Spleen (tissue), 11 donors: ENCODE data around the gene TBC1D22A. TPM values are rescaled to one million over a fixed set of nuclear protein-coding genes. Genes with fewer than 3 reads are reported as not detected.

Experiments used
- DNase-seq: peaks from one replicate; pipeline ENCODE4 v3.0.0-alpha.2; 2020
- H3K27ac ChIP-seq, 8 donors: fragments of 200-600 bp; sonication (generic) in 7 of 8; 1 replicate in 4 of 8; 2 replicates in 4 of 8; pipeline versions ENCODE4 v1.5.0 to v1.8.0; 2016 to 2021; ENCODE audit warnings: inconsistent platforms in 4 of 8, mild to moderate bottlenecking in 4 of 8, moderate library complexity in 1 of 8
- H3K27me3 ChIP-seq, 7 donors: fragments of 200-600 bp; sonication (generic) in 6 of 7; replicated peaks in 1 of 7; 1 replicate in 4 of 7; 2 replicates in 3 of 7; pipeline versions ENCODE4 v1.5.0 to v1.8.0; 2016 to 2021; ENCODE audit warnings: inconsistent platforms in 3 of 7, mild to moderate bottlenecking in 1 of 7
- H3K36me3 ChIP-seq, 6 donors: fragments of 200-600 bp; sonication (generic) in 5 of 6; 1 replicate in 4 of 6; 2 replicates in 2 of 6; pipeline versions ENCODE4 v1.5.0 to v1.8.0; 2016 to 2021; ENCODE audit warnings: inconsistent platforms in 2 of 6
- H3K4me1 ChIP-seq, 6 donors: fragments of 200-600 bp; sonication (generic) in 5 of 6; 1 replicate in 3 of 6; 2 replicates in 3 of 6; pipeline versions ENCODE4 v1.5.0 to v1.8.0; 2016 to 2021; ENCODE audit warnings: inconsistent platforms in 3 of 6
- H3K4me3 ChIP-seq, 8 donors: fragments of 200-600 bp; sonication (generic) in 7 of 8; 1 replicate in 4 of 8; 2 replicates in 4 of 8; pipeline versions ENCODE4 v1.5.0 to v1.8.0; 2016 to 2021; ENCODE audit warnings: inconsistent platforms in 4 of 8, mild to moderate bottlenecking in 4 of 8, moderate library complexity in 2 of 8
- H3K9me3 ChIP-seq, 8 donors: fragments of 200-600 bp; sonication (generic) in 7 of 8; 1 replicate in 4 of 8; 2 replicates in 4 of 8; pipeline versions ENCODE4 v1.5.0 to v1.8.0; 2016 to 2021; ENCODE audit warnings: inconsistent platforms in 4 of 8
- POLR2A ChIP-seq, 3 donors: fragments of 450-650 bp; IDR thresholded peaks; one replicate each; pipeline ENCODE4 v1.5.1; 2017; ENCODE audit warnings: antibody characterized with exemption in 3 of 3, mild to moderate bottlenecking in 1 of 3
- POLR2AphosphoS5 ChIP-seq, 3 donors: sonication (generic); formaldehyde crosslinking; IDR thresholded peaks; one replicate each; pipeline ENCODE4 v1.5.1; 2017; ENCODE audit warnings: antibody characterized with exemption in 3 of 3
- WGBS, 5 donors: extraction: QIAGEN DNeasy Blood & Tissue Kit in 3 of 5; methylation state at CpG; one replicate each; pipeline versions ENCODE4 v1.1.5 to v1.1.7; 2013 to 2018; 5-methylcytosine and 5-hydroxymethylcytosine counted together
- intact Hi-C: fragments of 100-400 bp; cut with DNase I; formaldehyde crosslinking; loops from one replicate; pipeline ENCODE4 v1.15.0; 2023; ENCODE audit warnings: low total_unique reads
- polyA plus RNA-seq, 3 donors: library from polyadenylated mRNA; stranded (reverse); fragments of 200-250 nt; gene quantifications; one replicate each; pipeline ENCODE4 v1.2.1, GENCODE V29; 2013
- total RNA-seq, 7 donors: library from RNA; depleted of rRNA in 3 of 7; stranded (reverse); fragments of >200 nt in 3 of 7; fragmentation: NEBNext Ultra II Directional in 4 of 7; extraction: Animal tissue kit (Norgen Biotek cat#: 25700) in 4 of 7; gene quantifications; one replicate each; pipeline versions ENCODE4 v1.1.0 to v1.2.1, GENCODE V29; 2016 to 2021
- TF ChIP-seq, protein P1 (sequence below), 11 experiments: fragments of 200-600 bp in 7 of 11; fragments of 450-650 bp in 4 of 11; sonication (generic) in 4 of 11; IDR thresholded peaks in 8 of 11; conservative IDR thresholded peaks in 3 of 11; 1 replicate in 7 of 11; 2 replicates in 4 of 11; pipeline versions ENCODE4 v1.4.0 to v1.8.0; 2016 to 2021; ENCODE audit warnings: antibody characterized with exemption in 11 of 11, inconsistent platforms in 4 of 11, mild to moderate bottlenecking in 1 of 11
- donor health status: healthy with polysubstance abuse.
- donor health status: DM: no; HTN: no; CAD: no; lungs with moderate emphysema.
- donor health status: DM: no; HTN: no; CAD: no.
- donor health status: Bipolar disorder and iron deficiency.
- donor health status: healthy.
- donor health status: DM: no; HTN: no; CAD: no.
- donor health status: DM: yes; HTN: yes; CAD: no.

Gene TBC1D22A
- total and polyA plus RNA-seq, 10 donors: 17.2 to 66.9 (median 49.6) TPM

- DNase-seq: no peak
- intact Hi-C loops: no loop called here
- H3K27ac ChIP-seq: peak overlapping the region in 2 of 8 donors; percentile 19 to 54
Measured at GRCh38 chr22:46798041-46798365, 35.6 kb downstream of the TBC1D22A start.

GRCh38 chr22:46798366-46799350 is 36.2 kb downstream of the TBC1D22A start:
- Histone ChIP-seq H3K27ac (peak overlapping the region in 2 of 8 donors; percentile 19 to 54), H3K36me3 (peaks cover 2 to 94% (median 74%) of the 10 kb centered on the region in 6 donors), H3K4me1 (peaks cover 12 to 74% (median 29%) of the 10 kb centered on the region in 6 donors), H3K4me3 (no peak overlapping the region), H3K27me3 (no peaks in the 10 kb centered on the region), H3K9me3 (no peaks in the 10 kb centered on the region)
- TF ChIP-seq POLR2AphosphoS5 (IDR thresholded peaks at IDR 0.05) (peak; percentile 58 to 84 (median 73)), POLR2A (IDR thresholded peaks at IDR 0.05) (no peak)
- TF ChIP-seq, protein P1, sequence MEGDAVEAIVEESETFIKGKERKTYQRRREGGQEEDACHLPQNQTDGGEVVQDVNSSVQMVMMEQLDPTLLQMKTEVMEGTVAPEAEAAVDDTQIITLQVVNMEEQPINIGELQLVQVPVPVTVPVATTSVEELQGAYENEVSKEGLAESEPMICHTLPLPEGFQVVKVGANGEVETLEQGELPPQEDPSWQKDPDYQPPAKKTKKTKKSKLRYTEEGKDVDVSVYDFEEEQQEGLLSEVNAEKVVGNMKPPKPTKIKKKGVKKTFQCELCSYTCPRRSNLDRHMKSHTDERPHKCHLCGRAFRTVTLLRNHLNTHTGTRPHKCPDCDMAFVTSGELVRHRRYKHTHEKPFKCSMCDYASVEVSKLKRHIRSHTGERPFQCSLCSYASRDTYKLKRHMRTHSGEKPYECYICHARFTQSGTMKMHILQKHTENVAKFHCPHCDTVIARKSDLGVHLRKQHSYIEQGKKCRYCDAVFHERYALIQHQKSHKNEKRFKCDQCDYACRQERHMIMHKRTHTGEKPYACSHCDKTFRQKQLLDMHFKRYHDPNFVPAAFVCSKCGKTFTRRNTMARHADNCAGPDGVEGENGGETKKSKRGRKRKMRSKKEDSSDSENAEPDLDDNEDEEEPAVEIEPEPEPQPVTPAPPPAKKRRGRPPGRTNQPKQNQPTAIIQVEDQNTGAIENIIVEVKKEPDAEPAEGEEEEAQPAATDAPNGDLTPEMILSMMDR (IDR thresholded peaks at IDR 0.05 in 8 of 11, conservative IDR thresholded peaks at IDR 0.05 in 3 of 11): peak; percentile 84 to 96 (median 90)
- DNase-seq: peak; percentile 93
- intact Hi-C loops: no loop called here
- 48 to 64% (median 55%) methylated on average over 19 to 27 of the region's 27 CpGs for WGBS, 5 donors

More at GRCh38 chr22:46798041-46798365, 35.6 kb downstream of the TBC1D22A start:
- no peak overlapping the region for H3K4me3 ChIP-seq
- H3K27me3 ChIP-seq: no peaks in the 10 kb centered on the region
- H3K36me3 ChIP-seq: peaks cover 4 to 100% (median 81%) of the 10 kb centered on the region in 6 donors
- TF ChIP-seq POLR2AphosphoS5 (IDR thresholded peaks at IDR 0.05): no peak
- TF ChIP-seq, protein P1 (IDR thresholded peaks at IDR 0.05 in 8 of 11, conservative IDR thresholded peaks at IDR 0.05 in 3 of 11): no peak
- no peak for TF ChIP-seq POLR2A (IDR thresholded peaks at IDR 0.05)
- H3K9me3 ChIP-seq: no peaks in the 10 kb centered on the region
- H3K4me1 ChIP-seq: peaks cover 10 to 74% (median 29%) of the 10 kb centered on the region in 6 donors
- WGBS, 5 donors: 89 to 99% (median 93%) methylated on average over 4 to 5 of the region's 5 CpGs

DNA sequence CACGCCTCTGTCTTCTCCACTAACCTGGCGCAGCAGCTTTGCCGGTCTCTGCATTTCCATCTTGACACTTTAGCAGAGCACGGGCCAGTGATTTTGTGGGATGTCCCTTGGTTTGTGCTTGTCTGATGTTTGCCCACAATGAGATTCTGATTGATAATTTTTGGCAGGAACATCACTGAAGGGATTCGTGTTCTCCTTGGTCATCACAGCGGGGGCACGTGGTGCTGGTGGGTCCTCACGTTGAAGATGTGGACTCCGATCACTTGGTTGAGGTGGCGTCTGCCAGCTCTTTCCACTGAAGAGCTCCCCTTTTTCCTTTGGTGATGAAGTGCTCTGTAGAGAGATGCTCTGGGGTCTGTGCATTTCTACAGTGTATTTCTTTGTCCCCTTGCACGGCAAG is 37.2 kb downstream of the TBC1D22A start:
- intact Hi-C loops: loop anchor here (5.0 kb wide), 1 partner anchor 1693 kb away; no protein-coding TSS in a partner anchor
- DNase-seq: no peak
- H3K27me3 ChIP-seq: no peaks in the 10 kb centered on the region
- no peak overlapping the region for H3K4me3 ChIP-seq
- H3K9me3 ChIP-seq: no peaks in the 10 kb centered on the region
- peaks cover 13 to 72% (median 31%) of the 10 kb centered on the region in 6 donors for H3K4me1 ChIP-seq
- TF ChIP-seq POLR2AphosphoS5 (IDR thresholded peaks at IDR 0.05) (no peak), POLR2A (IDR thresholded peaks at IDR 0.05) (no peak)
- TF ChIP-seq, protein P1 (IDR thresholded peaks at IDR 0.05 in 8 of 11, conservative IDR thresholded peaks at IDR 0.05 in 3 of 11): no peak
- 86 to 96% (median 89%) methylated on average over 11 of the region's 11 CpGs for WGBS, 5 donors
- peaks cover 0 to 94% (median 65%) of the 10 kb centered on the region in 6 donors for H3K36me3 ChIP-seq
- H3K27ac ChIP-seq: no peak overlapping the region
